GM13977 (cell line): ENCODE data around the gene KCNIP1.

Experiments
- DNase-seq: peaks from one replicate; pipeline ENCODE4 v3.0.0; 2012; ENCODE audit warnings: low spot score
- in situ Hi-C: fragments of 300-500 bp; cut with MboI; formaldehyde crosslinking; loops from one replicate; pipeline ENCODE4 v1.12.0; 2022; ENCODE audit warnings: low sequenced_read_pairs, low pct_unique_long_range_greater_than_20kb, mixed read lengths, inconsistent platforms; ENCODE audit not compliant: unreplicated experiment
- TF ChIP-seq, protein P1 (sequence below): IDR thresholded peaks from 2 replicates; pipeline ENCODE4 v1.5.1; 2012; ENCODE audit warnings: mild to moderate bottlenecking, control low read depth; ENCODE audit not compliant: insufficient read depth; ENCODE audit errors: extremely low read depth, missing control alignments

Gene KCNIP1

DNA sequence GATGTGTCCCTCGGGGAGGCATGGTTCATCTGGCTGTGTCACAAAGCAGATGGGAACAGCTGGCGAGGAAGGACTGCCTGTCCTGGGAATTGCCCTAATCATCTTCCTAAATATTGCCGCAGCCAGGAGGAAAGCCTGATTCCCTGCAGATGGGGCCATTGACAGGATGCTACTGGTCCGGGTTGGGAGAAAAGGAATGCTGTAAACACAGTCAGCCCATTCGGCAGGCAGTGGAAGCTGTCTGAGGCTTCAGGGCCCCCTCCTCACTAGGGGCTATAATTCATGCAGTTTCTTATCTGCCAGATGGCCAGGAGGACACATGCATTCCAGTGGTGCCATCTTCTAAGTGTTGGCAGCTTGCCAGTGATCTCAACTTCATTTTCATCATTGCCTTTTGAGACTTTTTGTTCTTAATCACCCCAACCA lies 110.3 kb downstream of the KCNIP1 start:
- DNase-seq, result no peak
- TF ChIP-seq, protein P1, sequence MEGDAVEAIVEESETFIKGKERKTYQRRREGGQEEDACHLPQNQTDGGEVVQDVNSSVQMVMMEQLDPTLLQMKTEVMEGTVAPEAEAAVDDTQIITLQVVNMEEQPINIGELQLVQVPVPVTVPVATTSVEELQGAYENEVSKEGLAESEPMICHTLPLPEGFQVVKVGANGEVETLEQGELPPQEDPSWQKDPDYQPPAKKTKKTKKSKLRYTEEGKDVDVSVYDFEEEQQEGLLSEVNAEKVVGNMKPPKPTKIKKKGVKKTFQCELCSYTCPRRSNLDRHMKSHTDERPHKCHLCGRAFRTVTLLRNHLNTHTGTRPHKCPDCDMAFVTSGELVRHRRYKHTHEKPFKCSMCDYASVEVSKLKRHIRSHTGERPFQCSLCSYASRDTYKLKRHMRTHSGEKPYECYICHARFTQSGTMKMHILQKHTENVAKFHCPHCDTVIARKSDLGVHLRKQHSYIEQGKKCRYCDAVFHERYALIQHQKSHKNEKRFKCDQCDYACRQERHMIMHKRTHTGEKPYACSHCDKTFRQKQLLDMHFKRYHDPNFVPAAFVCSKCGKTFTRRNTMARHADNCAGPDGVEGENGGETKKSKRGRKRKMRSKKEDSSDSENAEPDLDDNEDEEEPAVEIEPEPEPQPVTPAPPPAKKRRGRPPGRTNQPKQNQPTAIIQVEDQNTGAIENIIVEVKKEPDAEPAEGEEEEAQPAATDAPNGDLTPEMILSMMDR, result no peak
- in situ Hi-C loops, result loop anchor here (25.0 kb wide), 1 partner anchor 377 kb away; the partner anchor contains the start of gene C5orf58

- in situ Hi-C loops, result loop anchor here (25.0 kb wide), 1 partner anchor 377 kb away; the partner anchor contains the start of gene C5orf58
- no peak for DNase-seq
- TF ChIP-seq, protein P1, result no peak
Measured at GRCh38 chr5:170614720-170615119, 110.9 kb downstream of the KCNIP1 start.

- TF ChIP-seq, protein P1, result no peak
- in situ Hi-C loops, result loop anchor here (25.0 kb wide), 1 partner anchor 381 kb away; the partner anchor contains the start of gene C5orf58
- no peak for DNase-seq
Measured at GRCh38 chr5:170617533-170618490, 114.0 kb downstream of the KCNIP1 start.

DNA sequence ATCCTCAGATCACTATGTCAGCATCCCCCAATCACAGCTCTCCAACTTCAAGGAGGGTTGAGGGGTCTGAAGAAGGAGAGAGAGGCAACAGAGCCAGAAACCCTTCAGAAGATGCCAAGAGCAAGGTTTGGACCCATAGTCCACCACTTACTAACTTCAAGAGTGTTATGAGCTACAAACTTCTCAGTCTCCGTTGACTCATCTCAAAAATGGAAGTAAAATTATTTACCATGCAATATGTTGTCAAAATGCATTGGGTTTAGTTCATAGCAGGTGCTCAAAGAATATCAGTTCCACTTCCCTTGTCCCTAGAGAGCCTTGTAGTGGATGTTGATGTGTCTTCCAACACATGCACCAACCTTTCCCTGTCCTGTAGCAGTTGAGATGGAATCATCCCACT lies 116.0 kb downstream of the KCNIP1 start:
- no peak for DNase-seq
- TF ChIP-seq, protein P1, result no peak
- in situ Hi-C loops, result loop anchor here (10.0 to 25.0 kb wide), 2 partner anchors 175 to 383 kb away; partner anchors contain the start of gene C5orf58

GRCh38 chr5:170622933-170623332 lies 119.1 kb downstream of the KCNIP1 start:
- no peak for DNase-seq
- in situ Hi-C loops, result loop anchor here (10.0 to 25.0 kb wide), 2 partner anchors 178 to 386 kb away; partner anchors contain the start of gene C5orf58
- TF ChIP-seq, protein P1, result no peak

DNA sequence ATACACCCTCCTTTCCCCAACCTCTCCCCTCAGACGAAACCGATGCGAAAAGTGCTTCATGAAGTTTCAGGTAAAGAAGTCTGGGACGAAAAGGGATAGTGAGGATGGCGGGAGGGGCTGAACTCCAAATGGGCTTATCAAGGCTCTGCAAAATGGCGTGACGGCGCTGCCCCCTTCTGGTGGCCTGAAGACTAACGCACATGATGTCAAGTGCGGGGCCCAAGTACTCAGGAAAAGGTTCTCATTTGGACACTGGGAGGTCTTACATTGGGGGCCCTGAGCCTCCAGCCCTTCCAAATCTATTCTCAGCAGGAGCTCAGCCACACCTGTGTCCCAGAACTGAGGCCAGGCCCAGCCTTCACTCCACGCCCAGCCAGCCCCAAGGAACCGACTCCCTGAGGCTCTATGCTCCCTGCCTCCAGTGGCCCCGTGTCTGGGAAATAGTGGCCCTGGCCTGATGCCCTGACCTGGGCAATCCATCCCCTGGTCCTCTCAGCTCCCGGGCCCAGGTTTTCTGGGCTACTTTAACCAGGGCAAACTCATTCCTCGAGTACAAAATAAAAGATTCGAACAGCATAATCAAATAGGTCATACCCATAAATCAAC lies 119.9 kb downstream of the KCNIP1 start:
- TF ChIP-seq, protein P1, result peak; percentile 66
- peak; percentile 56 for DNase-seq
- in situ Hi-C loops, result loop anchor here (10.0 to 25.0 kb wide), 2 partner anchors 179 to 386 kb away; partner anchors contain the start of gene C5orf58
